NCI-H1436 treated with DMSO at 0.1 percent for 48 hours (cell line): ENCODE measurements around the gene PITX3.

Source experiments
- DNase-seq: peaks from one replicate; lab custom pipeline; 2025; lab: John Stamatoyannopoulos, UW

The PITX3 gene

DNA sequence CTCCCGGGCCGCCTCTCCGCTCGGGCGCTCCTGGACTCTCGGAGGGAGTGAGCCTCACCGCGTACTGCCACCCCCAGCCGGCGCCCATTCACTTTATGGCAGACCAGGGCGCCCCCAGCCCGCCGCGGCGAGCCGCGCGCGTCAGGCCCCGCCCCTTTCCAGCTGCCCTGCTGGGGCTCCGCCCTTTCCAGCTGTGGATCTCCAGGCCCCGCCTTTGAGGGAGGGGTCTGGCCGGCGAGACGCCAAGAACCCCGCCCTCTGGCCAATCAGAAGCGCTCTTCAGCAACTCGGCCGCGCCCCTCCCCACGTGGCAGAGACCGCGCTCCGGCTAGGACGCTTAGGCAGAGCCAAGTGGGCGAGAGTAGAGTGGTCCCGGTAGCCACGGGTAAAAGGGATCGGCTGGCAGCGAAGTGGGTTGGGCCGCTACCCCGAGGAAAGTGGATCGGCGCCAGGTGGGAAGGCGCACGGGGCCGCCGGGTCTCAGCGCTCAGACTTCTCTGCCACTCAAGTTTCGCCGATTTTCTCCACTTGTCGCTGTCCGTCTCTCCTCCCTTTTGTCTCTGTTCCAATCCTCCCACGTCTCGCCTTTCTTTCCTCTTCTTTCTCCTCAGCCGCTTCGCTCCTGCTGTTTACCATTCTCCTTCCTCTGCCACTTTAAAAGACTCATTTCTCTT, at the start of gene PITX3:
TSS of gene PITX3 (minus strand) at position 69 of the 674 bp plus-strand sequence. CDS start 9,432 bp downstream, outside the sequence.
- DNase-seq, result peak; percentile 43

DNA sequence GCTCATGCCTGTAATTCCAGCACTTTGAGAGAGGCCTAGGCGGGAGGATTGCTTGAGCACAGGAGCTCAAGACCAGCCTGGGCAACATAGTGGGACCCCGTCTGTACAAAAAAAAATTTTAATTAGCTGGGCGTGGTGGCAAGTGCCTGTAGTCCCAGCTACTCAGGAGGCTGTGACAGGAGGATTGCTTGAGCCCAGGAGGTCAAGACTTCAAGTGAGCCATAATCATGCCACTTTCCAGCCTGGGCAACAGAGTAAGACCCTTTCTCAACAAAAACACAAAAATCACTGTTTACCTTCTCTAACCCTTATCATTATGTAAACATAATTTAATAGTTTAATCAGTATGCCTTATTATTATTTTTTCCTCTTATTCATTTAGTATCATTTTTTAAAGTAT, 48.5 kb upstream of the PITX3 start:
- DNase-seq, result no peak

GRCh38 chr10:102289356-102289755, 48.0 kb upstream of the PITX3 start:
- DNase-seq, result no peak

DNA sequence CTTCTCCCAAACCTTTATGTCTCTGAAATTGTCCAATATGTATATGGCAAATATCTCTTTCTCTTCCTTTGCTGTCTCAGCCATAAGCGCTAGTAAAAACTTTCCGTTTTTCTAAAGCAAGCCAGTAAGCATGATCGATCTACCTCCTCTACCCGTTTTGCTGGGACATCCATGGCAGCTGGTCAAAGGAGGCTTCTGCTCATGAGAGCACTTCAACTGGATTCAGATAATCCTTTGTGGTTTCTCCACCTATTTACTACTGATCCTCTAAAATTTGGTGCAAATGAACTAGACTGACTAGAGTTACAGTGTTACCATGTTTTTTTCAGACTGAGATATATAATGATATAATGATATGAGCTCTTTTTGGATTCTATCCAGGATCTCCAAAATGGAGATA, 46.7 kb upstream of the PITX3 start:
- no peak for DNase-seq

DNA sequence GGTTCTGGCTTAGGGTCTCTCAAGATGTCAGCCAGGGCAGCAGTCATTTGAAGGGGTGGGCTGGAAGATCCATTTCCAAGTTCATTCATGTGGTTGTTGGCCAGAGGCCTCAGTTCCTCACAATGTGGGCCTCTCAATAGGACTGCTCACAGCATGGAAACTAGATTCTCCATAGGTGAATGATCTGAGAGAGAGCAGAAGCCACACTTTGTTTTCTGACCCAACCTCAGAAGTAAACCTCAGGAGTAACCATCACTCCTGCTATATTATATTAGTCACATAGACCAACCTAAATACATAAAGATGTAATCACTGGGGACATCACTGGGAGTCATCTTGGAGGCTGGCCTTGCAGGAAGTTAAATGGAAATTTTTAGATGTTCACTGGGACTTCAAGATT, 46.2 kb upstream of the PITX3 start:
- DNase-seq, result no peak

- no peak for DNase-seq
Measured at GRCh38 chr10:102286216-102286615, 44.9 kb upstream of the PITX3 start.

DNA sequence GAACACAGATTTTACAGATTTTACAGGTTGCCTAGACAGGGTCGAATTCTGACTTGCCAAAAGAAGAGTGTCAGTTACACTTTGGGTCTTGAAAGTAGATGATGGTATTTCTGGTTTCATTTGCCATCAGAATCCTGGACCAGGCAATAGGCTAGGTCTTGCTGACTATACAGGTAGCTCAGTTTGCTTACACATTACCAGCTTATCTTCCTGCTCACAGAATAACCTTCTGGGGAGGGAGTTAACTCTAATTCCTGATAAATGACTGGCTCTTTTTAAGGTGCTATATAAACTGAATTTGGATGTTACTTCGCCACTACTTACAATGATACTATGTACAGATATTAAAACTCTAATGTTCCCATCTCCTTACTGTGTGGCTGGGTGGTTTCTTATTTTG, 43.8 kb upstream of the PITX3 start:
- DNase-seq, result no peak

DNA sequence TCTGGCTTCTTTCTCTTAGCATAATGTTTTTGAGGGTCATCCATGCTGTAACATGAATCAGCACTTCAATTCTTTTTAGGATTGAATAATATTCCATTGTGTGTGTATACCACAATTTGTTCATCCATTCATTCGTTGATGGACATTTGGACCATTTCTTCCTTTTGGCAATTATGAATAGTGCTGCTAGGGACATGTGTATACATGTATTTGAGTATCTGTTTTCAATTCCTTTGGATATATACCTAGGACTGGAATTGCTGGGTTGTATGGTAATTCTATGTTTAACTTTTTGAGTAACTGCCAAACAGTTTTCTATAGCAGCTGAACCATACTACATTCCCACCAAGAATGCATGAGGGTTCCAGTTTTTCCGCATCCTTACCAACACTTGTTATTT, 43.2 kb upstream of the PITX3 start:
- DNase-seq, result no peak

GRCh38 chr10:102283890-102284289, 42.6 kb upstream of the PITX3 start:
- DNase-seq, result no peak

- no peak for DNase-seq
Measured at GRCh38 chr10:102283488-102283887, 42.2 kb upstream of the PITX3 start.

DNA sequence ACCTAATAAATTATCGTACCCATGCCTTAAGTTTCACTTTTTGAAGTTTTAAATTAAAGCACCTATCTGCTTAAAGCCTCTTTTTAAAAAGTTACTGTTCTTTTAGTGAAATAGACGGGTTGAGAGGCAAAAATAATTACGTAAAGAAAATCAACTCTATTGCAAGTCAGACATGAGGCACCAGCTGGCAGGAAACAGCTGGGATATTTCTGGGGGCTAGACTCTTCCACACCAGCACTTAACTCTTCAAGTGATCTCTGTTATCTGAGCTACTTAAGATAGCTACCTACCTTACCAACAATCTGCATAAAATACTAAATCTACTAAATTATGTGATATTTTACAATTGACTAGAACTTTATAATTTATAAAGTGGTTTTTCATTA, 39.8 kb upstream of the PITX3 start:
- DNase-seq, result no peak

GRCh38 chr10:102280397-102281101, 39.2 kb upstream of the PITX3 start:
- no peak for DNase-seq

DNA sequence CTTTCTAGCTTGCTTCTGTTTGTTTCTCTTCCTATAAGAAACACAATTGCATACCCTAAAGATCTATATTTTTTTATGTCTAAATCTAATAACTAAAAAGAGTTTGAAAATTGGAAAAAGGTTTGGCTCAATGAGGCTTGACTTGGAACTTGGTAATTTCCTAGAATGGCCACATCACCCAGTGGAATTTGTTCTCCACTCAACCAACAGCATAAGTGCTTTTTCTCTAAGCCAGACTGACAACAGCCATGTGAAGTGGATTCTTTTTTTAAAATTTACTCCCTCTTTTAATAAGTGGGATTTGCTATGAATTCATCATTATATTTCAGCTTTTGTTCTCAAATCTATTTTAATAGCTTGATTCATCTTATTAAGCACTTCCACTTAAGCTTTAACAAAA, 37.8 kb upstream of the PITX3 start:
- DNase-seq, result no peak

GRCh38 chr10:102275343-102275742, 34.0 kb upstream of the PITX3 start:
- no peak for DNase-seq

DNA sequence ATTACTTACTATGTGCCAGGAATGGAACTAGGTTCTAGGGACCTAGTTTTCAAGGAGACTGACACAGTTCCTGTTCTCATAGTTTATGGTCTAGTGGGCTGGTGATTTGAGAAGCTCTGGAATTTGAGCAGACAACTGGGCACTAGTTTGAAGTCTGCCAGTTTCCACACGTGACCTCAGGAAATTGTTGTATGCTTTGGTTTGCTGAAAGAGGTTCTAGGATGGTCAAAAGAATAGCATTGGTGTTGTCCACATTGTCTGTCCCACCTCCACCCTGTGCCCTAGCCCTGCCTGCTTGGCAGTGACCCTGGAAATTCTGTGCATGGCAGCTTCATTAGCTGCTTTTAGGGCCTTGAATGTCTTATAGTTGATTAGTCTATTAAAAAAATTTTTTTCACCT, 32.8 kb upstream of the PITX3 start:
- DNase-seq, result no peak

GRCh38 chr10:102269017-102269416, 27.7 kb upstream of the PITX3 start:
- no peak for DNase-seq

DNA sequence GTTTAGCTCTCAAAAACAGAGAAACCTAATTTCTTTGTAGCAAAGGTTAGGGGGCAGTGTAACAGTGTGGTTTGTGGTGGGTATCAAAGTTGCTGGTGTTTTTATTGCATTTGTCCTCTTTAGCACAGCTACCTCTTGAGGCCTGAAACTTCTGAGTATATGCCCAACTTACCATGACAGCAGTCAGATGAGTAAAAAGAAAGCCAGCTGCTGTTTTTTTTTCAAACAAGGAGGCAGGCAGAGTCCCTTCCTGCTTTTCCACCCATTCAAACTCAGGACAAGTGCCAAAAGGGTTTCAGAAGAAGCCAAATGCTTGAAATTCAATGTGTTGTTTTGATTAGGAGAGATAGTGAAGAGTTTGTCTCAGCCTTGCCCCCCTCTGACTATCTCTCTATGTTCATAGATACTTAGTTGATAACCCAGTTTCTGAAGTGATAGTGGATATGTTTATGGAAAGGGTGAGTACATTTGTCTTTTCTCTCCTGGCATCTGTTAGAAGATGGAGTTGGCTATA, 27.1 kb upstream of the PITX3 start:
- DNase-seq, result no peak

- DNase-seq, result no peak
Measured at GRCh38 chr10:102267748-102268147, 26.4 kb upstream of the PITX3 start.

DNA sequence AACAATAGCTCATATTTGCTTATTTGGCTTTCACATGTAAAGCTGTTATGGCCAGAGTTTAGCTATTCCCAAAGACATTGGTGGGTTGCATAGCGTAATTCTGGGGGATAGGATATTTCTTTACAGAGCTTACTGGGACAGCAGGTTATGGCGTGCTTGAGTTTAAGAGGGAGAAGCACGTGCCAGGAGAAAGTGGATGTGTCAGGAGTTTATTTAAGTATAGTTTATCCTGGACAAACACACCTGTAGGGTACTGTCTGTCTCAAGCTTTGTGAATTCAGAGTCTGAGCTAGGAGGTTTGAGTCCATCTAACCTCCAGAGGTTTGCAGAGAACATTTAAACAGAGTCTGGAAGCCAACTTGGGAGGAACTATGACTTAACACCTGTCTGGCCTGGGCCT, 25.4 kb upstream of the PITX3 start:
- DNase-seq, result no peak

GRCh38 chr10:102264371-102264770, 23.1 kb upstream of the PITX3 start:
- DNase-seq, result no peak

- DNase-seq, result no peak
Measured at GRCh38 chr10:102262744-102263370, 21.5 kb upstream of the PITX3 start.

- DNase-seq, result no peak
Measured at GRCh38 chr10:102261842-102262241, 20.5 kb upstream of the PITX3 start.

DNA sequence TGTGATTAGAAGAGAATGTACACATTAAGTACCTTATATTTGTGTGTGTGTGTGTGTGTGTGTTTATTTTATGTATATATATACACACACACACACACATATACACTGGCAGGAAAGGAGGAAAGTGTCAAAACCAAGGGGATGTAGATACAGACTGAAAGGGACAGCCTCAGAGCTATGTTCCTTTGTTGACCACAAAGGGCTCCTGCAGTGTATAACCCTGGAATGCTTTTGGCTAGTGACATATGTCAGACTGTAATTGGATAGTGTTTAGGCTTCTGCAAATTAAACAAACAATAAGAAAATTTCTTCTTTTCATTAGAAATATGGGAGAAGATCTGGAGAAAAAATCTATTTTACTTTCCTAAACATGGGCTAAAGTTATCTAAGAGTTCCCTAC, 19.9 kb upstream of the PITX3 start:
- DNase-seq, result no peak
